ENCODE data around the gene C2orf92.

Gene C2orf92

GRCh38 chr2:97699765-97700444 is 30.4 kb downstream of the C2orf92 start:
- no peak overlapping the region for H3K27ac ChIP-seq
- TF ChIP-seq ZFX (IDR thresholded peaks at IDR 0.05): no peak
- TF ChIP-seq CTCF (conservative IDR thresholded peaks at IDR 0.05): peak; percentile 69

- H3K27ac ChIP-seq: no peak overlapping the region
- TF ChIP-seq CTCF (conservative IDR thresholded peaks at IDR 0.05) (no peak), ZFX (IDR thresholded peaks at IDR 0.05) (no peak)
These were observed 31.7 kb downstream of the C2orf92 start for GRCh38 chr2:97701186-97701585.

GRCh38 chr2:97701851-97702465 is 32.4 kb downstream of the C2orf92 start:
- no peak overlapping the region for H3K27ac ChIP-seq
- TF ChIP-seq CTCF (conservative IDR thresholded peaks at IDR 0.05) (no peak), ZFX (IDR thresholded peaks at IDR 0.05) (no peak)

GRCh38 chr2:97702731-97703470 is 33.4 kb downstream of the C2orf92 start:
- no peak overlapping the region for H3K27ac ChIP-seq
- TF ChIP-seq ZFX (IDR thresholded peaks at IDR 0.05): no peak
- no peak for TF ChIP-seq CTCF (conservative IDR thresholded peaks at IDR 0.05)

GRCh38 chr2:97703741-97704140 is 34.2 kb downstream of the C2orf92 start:
- no peak overlapping the region for H3K27ac ChIP-seq
- TF ChIP-seq CTCF (conservative IDR thresholded peaks at IDR 0.05): no peak
- no peak for TF ChIP-seq ZFX (IDR thresholded peaks at IDR 0.05)

GRCh38 chr2:97704989-97705388 is 35.5 kb downstream of the C2orf92 start:
- no peak overlapping the region for H3K27ac ChIP-seq
- TF ChIP-seq CTCF (conservative IDR thresholded peaks at IDR 0.05) (no peak), ZFX (IDR thresholded peaks at IDR 0.05) (no peak)

GRCh38 chr2:97706112-97706511 is 36.6 kb downstream of the C2orf92 start:
- H3K27ac ChIP-seq: no peak overlapping the region
- TF ChIP-seq CTCF (conservative IDR thresholded peaks at IDR 0.05) (no peak), ZFX (IDR thresholded peaks at IDR 0.05) (no peak)

Measured in C4-2B (cell line).